ENCODE data around the gene BICC1. TPM values are rescaled to one million over a fixed set of nuclear protein-coding genes. Genes with fewer than 3 reads are reported as not detected.
A peak's percentile ranks its signal among the peaks of the same experiment; 100 is the strongest.

The BICC1 gene
- total RNA-seq, 6 donors from 2014 or later, result 3.1 to 10.5 (median 3.9) TPM

- DNase-seq, result no peak
- H3K4me1 ChIP-seq, result no peaks in the 10 kb centered on the region
- ATAC-seq (ENCODE audit: low FRiP score in 2 of 2), result peak in 1 of 2 donors; percentile 76
- H3K27me3 ChIP-seq, result no peaks in the 10 kb centered on the region
- no peak overlapping the region for H3K4me3 ChIP-seq
- WGBS, 2 donors, result 73 to 77% methylated on average over 6 of the region's 6 CpGs
- no peak overlapping the region for H3K27ac ChIP-seq
- TF ChIP-seq, protein P1, sequence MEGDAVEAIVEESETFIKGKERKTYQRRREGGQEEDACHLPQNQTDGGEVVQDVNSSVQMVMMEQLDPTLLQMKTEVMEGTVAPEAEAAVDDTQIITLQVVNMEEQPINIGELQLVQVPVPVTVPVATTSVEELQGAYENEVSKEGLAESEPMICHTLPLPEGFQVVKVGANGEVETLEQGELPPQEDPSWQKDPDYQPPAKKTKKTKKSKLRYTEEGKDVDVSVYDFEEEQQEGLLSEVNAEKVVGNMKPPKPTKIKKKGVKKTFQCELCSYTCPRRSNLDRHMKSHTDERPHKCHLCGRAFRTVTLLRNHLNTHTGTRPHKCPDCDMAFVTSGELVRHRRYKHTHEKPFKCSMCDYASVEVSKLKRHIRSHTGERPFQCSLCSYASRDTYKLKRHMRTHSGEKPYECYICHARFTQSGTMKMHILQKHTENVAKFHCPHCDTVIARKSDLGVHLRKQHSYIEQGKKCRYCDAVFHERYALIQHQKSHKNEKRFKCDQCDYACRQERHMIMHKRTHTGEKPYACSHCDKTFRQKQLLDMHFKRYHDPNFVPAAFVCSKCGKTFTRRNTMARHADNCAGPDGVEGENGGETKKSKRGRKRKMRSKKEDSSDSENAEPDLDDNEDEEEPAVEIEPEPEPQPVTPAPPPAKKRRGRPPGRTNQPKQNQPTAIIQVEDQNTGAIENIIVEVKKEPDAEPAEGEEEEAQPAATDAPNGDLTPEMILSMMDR (IDR thresholded peaks at IDR 0.05), result no peak
- TF ChIP-seq POLR2AphosphoS5 (IDR thresholded peaks at IDR 0.05), result no peak
- H3K36me3 ChIP-seq, result no peaks in the 10 kb centered on the region
- no peaks in the 10 kb centered on the region for H3K9me3 ChIP-seq
Observed at GRCh38 chr10:58701405-58702135, 188.9 kb downstream of the BICC1 start.

GRCh38 chr10:58704226-58704625, 191.6 kb downstream of the BICC1 start:
- H3K9me3 ChIP-seq, result no peaks in the 10 kb centered on the region
- no peak for ATAC-seq (ENCODE audit: low FRiP score in 2 of 2)
- 90 to 92% methylated on average over 1 of the region's 1 CpG for WGBS, 2 donors
- no peak overlapping the region for H3K27ac ChIP-seq
- H3K4me1 ChIP-seq, result no peaks in the 10 kb centered on the region
- no peaks in the 10 kb centered on the region for H3K27me3 ChIP-seq
- no peak for TF ChIP-seq POLR2A (IDR thresholded peaks at IDR 0.05)
- TF ChIP-seq, protein P1 (IDR thresholded peaks at IDR 0.05), result no peak
- no peak for TF ChIP-seq POLR2AphosphoS5 (IDR thresholded peaks at IDR 0.05)
- TF ChIP-seq EP300 (IDR thresholded peaks at IDR 0.05), result no peak
- no peaks in the 10 kb centered on the region for H3K36me3 ChIP-seq
- no peak overlapping the region for H3K4me3 ChIP-seq
- DNase-seq, result no peak

- Histone ChIP-seq H3K27ac (no peak overlapping the region), H3K36me3 (no peaks in the 10 kb centered on the region), H3K9me3 (no peaks in the 10 kb centered on the region), H3K4me1 (no peaks in the 10 kb centered on the region), H3K27me3 (no peaks in the 10 kb centered on the region), H3K4me3 (no peak overlapping the region)
- ATAC-seq (ENCODE audit: low FRiP score in 2 of 2), result no peak
- no peak for DNase-seq
- 28 to 40% methylated on average over 5 of the region's 5 CpGs for WGBS, 2 donors
- no peak for TF ChIP-seq EP300 (IDR thresholded peaks at IDR 0.05)
- TF ChIP-seq, protein P1 (IDR thresholded peaks at IDR 0.05), result no peak
- TF ChIP-seq POLR2A (IDR thresholded peaks at IDR 0.05), result no peak
- no peak for TF ChIP-seq POLR2AphosphoS5 (IDR thresholded peaks at IDR 0.05)
Observed at GRCh38 chr10:58704671-58705141, 192.0 kb downstream of the BICC1 start.

GRCh38 chr10:58706836-58707235, 194.2 kb downstream of the BICC1 start:
- H3K27ac ChIP-seq, result no peak overlapping the region
- no peaks in the 10 kb centered on the region for H3K4me1 ChIP-seq
- TF ChIP-seq, protein P1 (IDR thresholded peaks at IDR 0.05), result no peak
- TF ChIP-seq POLR2A (IDR thresholded peaks at IDR 0.05) (no peak), EP300 (IDR thresholded peaks at IDR 0.05) (no peak), POLR2AphosphoS5 (IDR thresholded peaks at IDR 0.05) (no peak)

DNA sequence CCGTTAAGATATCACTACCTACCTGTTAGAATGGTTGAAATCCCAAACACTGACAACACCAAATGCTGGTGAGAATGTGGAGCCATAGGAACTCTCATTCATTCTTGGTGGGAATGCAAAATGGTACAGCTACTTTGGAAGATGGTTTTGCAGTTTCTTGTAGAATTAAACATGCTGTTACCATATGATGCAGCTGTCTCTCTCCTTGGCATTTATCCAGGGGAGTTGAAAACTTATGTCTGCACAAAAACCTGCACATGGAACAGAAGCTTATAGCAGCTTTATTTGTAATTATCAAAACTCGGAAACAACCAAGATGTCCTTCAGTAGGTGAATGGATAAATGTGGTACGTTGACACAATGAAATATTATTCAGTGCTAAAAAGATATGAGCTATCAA, 199.5 kb downstream of the BICC1 start:
- ATAC-seq (ENCODE audit: low FRiP score in 2 of 2) (no peak), DNase-seq (no peak)
- WGBS, 2 donors, result 79 to 81% methylated on average over 3 of the region's 3 CpGs
- Histone ChIP-seq H3K27me3 (no peaks in the 10 kb centered on the region), H3K4me3 (no peak overlapping the region), H3K36me3 (no peaks in the 10 kb centered on the region), H3K4me1 (no peaks in the 10 kb centered on the region), H3K9me3 (no peaks in the 10 kb centered on the region), H3K27ac (no peak overlapping the region)
- TF ChIP-seq EP300 (IDR thresholded peaks at IDR 0.05), result no peak
- no peak for TF ChIP-seq POLR2A (IDR thresholded peaks at IDR 0.05)
- TF ChIP-seq POLR2AphosphoS5 (IDR thresholded peaks at IDR 0.05), result no peak
- TF ChIP-seq, protein P1 (IDR thresholded peaks at IDR 0.05), result no peak

More at GRCh38 chr10:58706836-58707235, 194.2 kb downstream of the BICC1 start:
- Histone ChIP-seq H3K36me3 (no peaks in the 10 kb centered on the region), H3K27me3 (no peaks in the 10 kb centered on the region), H3K4me3 (no peak overlapping the region), H3K9me3 (no peaks in the 10 kb centered on the region)
- ATAC-seq (ENCODE audit: low FRiP score in 2 of 2), result no peak
- DNase-seq, result no peak
- 71 to 72% methylated on average over 1 of the region's 1 CpG for whole genome bisulfite sequencing, 2 donors

Measured in upper lobe of left lung (tissue), 6 donors.